IPS-11a (cell line): ENCODE measurements around the gene COX8A.

Source experiments
- H3K4me3 ChIP-seq: one replicate; pipeline ENCODE4 v1.5.1; 2013; ENCODE audit warnings: low read depth, low read length, control low read depth

The COX8A gene

GRCh38 chr11:64019106-64020037 lies 45.0 kb downstream of the COX8A start:
- no peak overlapping the region for H3K4me3 ChIP-seq

- H3K4me3 ChIP-seq, result no peak overlapping the region
These were observed 46.7 kb downstream of the COX8A start for GRCh38 chr11:64020976-64021756.

DNA sequence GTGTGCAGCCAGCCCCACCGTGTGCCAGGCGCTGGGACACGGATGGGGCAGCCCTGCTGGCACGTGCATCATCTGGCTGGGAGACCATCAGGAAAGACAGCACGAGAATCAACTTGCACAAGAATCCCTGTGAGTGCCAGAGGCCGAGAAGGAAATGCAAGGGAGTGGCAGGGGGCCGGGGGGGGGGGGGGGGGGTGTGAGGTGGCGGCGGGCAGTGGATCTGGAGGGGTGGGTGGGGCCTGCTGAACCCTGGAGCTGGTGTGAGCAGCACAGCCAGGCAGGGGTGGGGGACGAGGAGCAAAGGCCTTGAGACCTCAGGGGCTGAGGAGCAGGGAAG lies 47.3 kb downstream of the COX8A start:
- no peak overlapping the region for H3K4me3 ChIP-seq

GRCh38 chr11:64022125-64022784 lies 47.8 kb downstream of the COX8A start:
- no peak overlapping the region for H3K4me3 ChIP-seq

DNA sequence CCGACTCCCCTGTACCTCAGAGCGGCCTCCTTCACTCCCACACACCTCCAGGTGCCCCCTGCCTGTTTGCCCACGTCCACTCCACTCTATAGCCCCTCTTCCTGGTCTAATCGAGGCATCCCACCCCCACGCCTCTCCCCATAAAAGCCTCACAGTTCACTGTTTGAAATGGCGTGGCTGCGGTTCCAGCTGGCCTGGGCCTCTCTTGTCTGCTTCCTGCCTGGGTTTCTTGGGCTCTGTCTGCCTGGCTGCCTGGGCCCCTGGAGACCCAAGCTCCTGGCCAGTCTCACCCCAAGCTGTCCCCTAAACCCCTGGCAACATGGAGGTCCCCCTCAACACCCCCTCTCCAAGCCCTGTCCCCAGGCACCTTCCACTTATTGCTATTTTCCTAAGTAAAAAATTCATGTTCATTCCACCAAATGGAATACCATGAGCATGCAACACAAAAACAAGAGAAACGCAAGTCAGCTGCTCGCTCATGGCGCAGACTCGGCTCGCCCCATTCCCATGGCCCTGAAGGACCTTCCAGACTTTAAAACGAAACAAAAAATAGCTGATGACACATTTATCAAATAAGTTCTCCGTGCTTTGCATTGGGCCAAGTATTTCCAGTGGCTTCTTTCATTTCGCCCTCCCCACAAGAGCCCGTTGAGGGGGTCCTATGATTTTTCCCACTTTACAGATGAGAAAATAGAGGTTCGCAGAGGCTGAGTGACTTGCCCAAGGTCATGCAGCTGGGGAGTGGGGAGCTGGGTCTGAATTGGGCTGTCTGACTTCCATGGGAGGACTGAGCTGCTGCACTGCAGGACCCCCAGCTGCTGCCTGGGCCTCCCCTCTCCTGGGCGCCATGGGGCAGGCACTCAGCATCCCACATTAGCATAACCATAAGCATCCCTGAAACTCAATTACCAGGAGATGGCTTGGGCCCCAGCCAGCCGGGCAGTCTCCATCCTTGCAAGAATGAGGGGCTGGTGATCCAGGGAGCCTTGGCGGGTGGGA lies 49.6 kb downstream of the COX8A start:
- no peak overlapping the region for H3K4me3 ChIP-seq

- H3K4me3 ChIP-seq, result no peak overlapping the region
These were observed 50.8 kb downstream of the COX8A start for GRCh38 chr11:64025205-64025604.
